Endothelial cell of umbilical vein (primary cell): ENCODE results near the gene THSD7A. TPM values are rescaled to one million over a fixed set of nuclear protein-coding genes. Genes with fewer than 3 reads are reported as not detected.

Experiments used
- BruUV-seq: library from RNA; stranded (reverse); fragments of 400-500 nt; replicated peaks from 2 replicates; lab custom pipeline; 2021; lab: Mats Ljungman, UMichigan
- CTCF ChIA-PET: fragments of 300-600, 350-600 bp; sonication (Branson Sonifier 250); formaldehyde crosslinking; loops from one replicate; lab custom pipeline; 2021; ENCODE audit warnings: antibody characterized with exemption, inconsistent platforms; lab: Charles Lee
- POLR2A ChIA-PET: fragments of 300-600, 350-600 bp; sonication (Branson Sonifier 250); formaldehyde crosslinking; loops from one replicate; lab custom pipeline; 2021; ENCODE audit warnings: antibody characterized with exemption, inconsistent platforms; lab: Charles Lee
- DNase-seq: peaks from one replicate; pipeline ENCODE4 v3.0.0-alpha.2; 2011; ENCODE audit warnings: low read depth, low spot score
- FAIRE-seq: peaks from 2 replicates; lab custom pipeline; 2011; peaks lifted over from hg19 to GRCh38; lab: Jason Lieb, UNC
- H2AFZ ChIP-seq: 2 replicates; pipeline ENCODE4 v1.6.0; 2012; ENCODE audit warnings: low read depth, low read length, control low read depth, inconsistent platforms
- H3K27ac ChIP-seq: 2 replicates; pipeline ENCODE4 v1.5.1; 2011; ENCODE audit warnings: low read depth, mild to moderate bottlenecking, control low read depth, low read length, moderate library complexity; ENCODE audit not compliant: insufficient read depth
- H3K27me3 ChIP-seq, 2 experiments: 2 replicates each; pipeline versions ENCODE4 v1.6.0 to v1.6.1; 2011; ENCODE audit warnings: low read length in 2 of 2, mixed read lengths in 1 of 2; ENCODE audit not compliant: control insufficient read depth in 2 of 2, insufficient read depth in 2 of 2
- H3K36me3 ChIP-seq, 2 experiments: 2 replicates in 1 of 2; 3 replicates in 1 of 2; pipeline ENCODE4 v1.5.1; 2011; ENCODE audit warnings: low read length in 2 of 2, mild to moderate bottlenecking in 1 of 2, moderate library complexity in 1 of 2; ENCODE audit not compliant: control insufficient read depth in 2 of 2, insufficient read depth in 2 of 2; ENCODE audit errors: extremely low read depth in 1 of 2
- H3K4me1 ChIP-seq: 3 replicates; pipeline ENCODE4 v1.5.1; 2011; ENCODE audit warnings: mild to moderate bottlenecking, low read length; ENCODE audit not compliant: control insufficient read depth, insufficient read depth; ENCODE audit errors: extremely low read depth
- H3K4me2 ChIP-seq: 2 replicates; pipeline ENCODE4 v1.6.1; 2011; ENCODE audit warnings: low read length, control low read depth, mixed read lengths; ENCODE audit not compliant: insufficient read depth
- H3K4me3 ChIP-seq, 3 experiments: fragments of 200-600 bp in 1 of 3; sonication (generic), shearing (Covaris generic) in 1 of 3; replicated peaks in 1 of 3; 2 replicates each; pipeline ENCODE4 v1.5.1; 2011 to 2016; ENCODE audit warnings: control low read depth in 3 of 3, low read length in 3 of 3, mild to moderate bottlenecking in 2 of 3, inconsistent platforms in 1 of 3, low read depth in 1 of 3, moderate library complexity in 1 of 3; ENCODE audit not compliant: insufficient read depth in 1 of 3
- H3K79me2 ChIP-seq: 2 replicates; pipeline ENCODE4 v1.6.0; 2012; ENCODE audit warnings: low read length, inconsistent platforms; ENCODE audit not compliant: control insufficient read depth, insufficient read depth
- H3K9ac ChIP-seq: replicated peaks from 2 replicates; pipeline ENCODE3; 2011; ENCODE audit warnings: low read length, control low read depth; ENCODE audit not compliant: insufficient read depth; ENCODE audit errors: extremely low read depth
- H3K9me1 ChIP-seq: replicated peaks from 3 replicates; pipeline ENCODE4 v1.6.0; 2011; ENCODE audit warnings: mild to moderate bottlenecking, low read length; ENCODE audit not compliant: control insufficient read depth, insufficient read depth; ENCODE audit errors: extremely low read depth
- H3K9me3 ChIP-seq: replicated peaks from 2 replicates; pipeline ENCODE4 v1.5.1; 2012; ENCODE audit warnings: low read length, inconsistent platforms; ENCODE audit not compliant: control insufficient read depth, insufficient read depth
- H4K20me1 ChIP-seq: replicated peaks from 2 replicates; pipeline ENCODE3; 2011; ENCODE audit warnings: mild to moderate bottlenecking, low read length; ENCODE audit not compliant: control insufficient read depth, insufficient read depth; ENCODE audit errors: extremely low read depth
- CTCF ChIP-seq, 2 donors: IDR thresholded peaks; 1 replicate in 1 of 2; 2 replicates in 1 of 2; pipeline ENCODE4 v1.5.1; 2011; ENCODE audit warnings: low read length in 2 of 2, mild to moderate bottlenecking in 2 of 2, moderate library complexity in 2 of 2, control low read depth in 1 of 2, inconsistent platforms in 1 of 2, low read depth in 1 of 2; ENCODE audit not compliant: insufficient read depth in 1 of 2; ENCODE audit errors: extremely low read depth in 1 of 2
- EZH2 ChIP-seq: IDR thresholded peaks from 2 replicates; pipeline ENCODE4 v1.6.1; 2012; ENCODE audit warnings: borderline replicate concordance, low read depth, mild to moderate bottlenecking, moderate library complexity, low read length, inconsistent platforms; ENCODE audit not compliant: severe bottlenecking
- FOS ChIP-seq: IDR thresholded peaks from 2 replicates; pipeline ENCODE4 v1.6.1; 2011; ENCODE audit warnings: mild to moderate bottlenecking, low read length, moderate library complexity, borderline replicate concordance; ENCODE audit not compliant: insufficient read depth
- GATA2 ChIP-seq: IDR thresholded peaks from 2 replicates; pipeline ENCODE4 v1.7.0; 2011; ENCODE audit warnings: low read depth, mild to moderate bottlenecking, moderate library complexity, mixed read lengths, low read length; ENCODE audit not compliant: insufficient read length, insufficient read depth
- JUN ChIP-seq: IDR thresholded peaks from 2 replicates; pipeline ENCODE4 v1.6.1; 2011; ENCODE audit warnings: borderline replicate concordance, low read depth; ENCODE audit not compliant: insufficient read length, insufficient read depth
- MAX ChIP-seq: IDR thresholded peaks from 2 replicates; pipeline ENCODE4 v1.6.1; 2011; ENCODE audit not compliant: insufficient read depth, insufficient read length
- MYC ChIP-seq: IDR thresholded peaks from one replicate; pipeline ENCODE4 v1.6.1; 2011; ENCODE audit warnings: mild to moderate bottlenecking, low read depth, low read length
- POLR2A ChIP-seq: IDR thresholded peaks from 2 replicates; pipeline ENCODE4 v1.6.1; 2012; ENCODE audit warnings: low read depth, mild to moderate bottlenecking, control low read depth, low read length
- POLR2AphosphoS5 ChIP-seq: IDR thresholded peaks from 2 replicates; pipeline ENCODE4 v1.6.1; 2012; ENCODE audit warnings: low read depth, mild to moderate bottlenecking, control low read depth, low read length, moderate library complexity; ENCODE audit not compliant: insufficient read depth
- dilution Hi-C: fragments of 300-500 bp; cut with MboI; formaldehyde crosslinking; loops from one replicate; pipeline ENCODE4 v1.15.0; 2019; ENCODE audit warnings: low sequenced_read_pairs; ENCODE audit not compliant: extremely low pct_ligation_motif_present
- intact Hi-C: fragments of 100-400 bp; cut with micrococcal nuclease; formaldehyde crosslinking; loops from one replicate; pipeline ENCODE4 v1.10.0; 2022
- polyA plus RNA-seq, 4 experiments: library from polyadenylated mRNA; depleted of rRNA in 3 of 4; stranded (reverse) in 3 of 4; unstranded in 1 of 4; fragments of >200 nt; gene quantifications; 2 replicates each; pipeline versions ENCODE4 v1.2.1 to v1.2.3, GENCODE V29; 2011 to 2012; ENCODE audit warnings: missing spikeins in 1 of 4
- total RNA-seq: library from RNA; stranded (reverse); gene quantifications from 2 replicates; pipeline ENCODE4 v1.2.3, GENCODE V29; 2021

The THSD7A gene
- total and polyA plus RNA-seq, 2 donors (not counting 3 experiments of a cell fraction or from before 2014, with no cell fraction given) = 3.3 to 12.7 TPM

- no peaks in the 10 kb centered on the region for H3K9me3 ChIP-seq
- no peaks in the 10 kb centered on the region for H4K20me1 ChIP-seq
- H3K27ac ChIP-seq = no peak overlapping the region
- H3K9ac ChIP-seq = no peak overlapping the region
- no peak overlapping the region for H3K4me2 ChIP-seq
- no peaks in the 10 kb centered on the region for H3K27me3 ChIP-seq
- no peaks in the 10 kb centered on the region for H3K9me1 ChIP-seq
- ChIA-PET POLR2A (no interaction called here), CTCF (no interaction called here)
- no peaks in the 10 kb centered on the region for H3K36me3 ChIP-seq
- FAIRE-seq (no peak), DNase-seq (no peak)
- no peaks in the 10 kb centered on the region for H3K4me1 ChIP-seq
- BruUV-seq = no TSS peak
- no peaks in the 10 kb centered on the region for H3K79me2 ChIP-seq
- H3K4me3 ChIP-seq = no peak overlapping the region
- TF ChIP-seq POLR2AphosphoS5 (no peak), CTCF (IDR thresholded peaks at IDR 0.05; ENCODE audit: extremely low read depth in 1 of 2, insufficient read depth in 1 of 2, low read depth in 1 of 2, low read length in 2 of 2) (no peak), JUN (no peak), MYC (no peak), GATA2 (no peak), MAX (no peak), FOS (no peak), POLR2A (no peak), EZH2 (no peak)
- dilution Hi-C loops (no loop called here), intact Hi-C loops (no loop called here)
- no peak overlapping the region for H2AFZ ChIP-seq
These were observed 105.2 kb downstream of the THSD7A start for GRCh38 chr7:11726794-11727155.
